ENCODE measurements around the gene TMEM181.
A peak's percentile ranks its signal among the peaks of the same experiment; 100 is the strongest.

TMEM181 gene

DNA sequence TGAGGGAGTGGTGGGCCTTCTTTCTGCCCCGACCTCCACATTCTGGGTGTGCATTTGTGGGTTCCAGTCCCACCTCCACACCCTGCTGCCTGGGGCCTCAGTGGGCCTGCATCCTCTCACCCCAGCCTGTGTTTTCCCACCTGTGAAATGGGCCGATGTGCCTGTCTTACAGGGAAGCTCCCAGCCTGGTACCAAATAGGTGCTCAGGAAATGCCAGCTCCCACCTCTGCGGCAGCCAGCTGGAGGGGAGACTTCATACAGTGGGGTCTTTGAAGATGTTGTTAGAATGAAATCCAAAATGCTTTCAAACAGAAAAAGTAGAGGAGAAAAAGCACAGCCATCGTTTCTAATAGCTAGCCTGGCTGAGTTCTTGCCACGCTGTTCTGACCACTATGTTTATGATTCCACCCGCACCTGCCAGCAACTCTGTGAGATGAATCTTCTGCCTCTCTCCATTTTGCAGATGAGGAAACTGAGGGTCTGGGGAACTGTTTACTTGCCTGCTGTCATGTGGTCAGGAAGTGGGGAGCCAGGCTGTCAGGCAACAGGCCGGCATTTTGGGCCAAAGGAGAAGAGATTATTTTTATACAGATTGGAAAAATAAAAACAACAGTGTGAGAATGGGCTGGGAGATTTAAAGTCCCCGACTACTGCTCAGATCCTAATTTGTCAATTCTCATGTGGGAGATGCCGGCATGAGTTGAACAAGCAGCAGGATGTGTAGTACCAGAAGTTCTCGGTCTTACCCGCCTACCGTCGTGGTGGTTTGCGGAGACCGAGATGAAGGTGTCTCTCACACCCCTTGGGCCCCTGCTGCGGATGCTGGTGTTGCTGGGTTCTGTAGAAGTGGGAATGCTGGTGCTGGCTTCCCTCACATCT lies 4.6 kb downstream of the TMEM181 start:
- DNase-seq (ENCODE audit: extremely low read depth, low read depth), result no peak
- H3K4me3 ChIP-seq (replicated peaks; ENCODE audit: low read depth, low read length), result no peak overlapping the region
- TF ChIP-seq, protein P1, sequence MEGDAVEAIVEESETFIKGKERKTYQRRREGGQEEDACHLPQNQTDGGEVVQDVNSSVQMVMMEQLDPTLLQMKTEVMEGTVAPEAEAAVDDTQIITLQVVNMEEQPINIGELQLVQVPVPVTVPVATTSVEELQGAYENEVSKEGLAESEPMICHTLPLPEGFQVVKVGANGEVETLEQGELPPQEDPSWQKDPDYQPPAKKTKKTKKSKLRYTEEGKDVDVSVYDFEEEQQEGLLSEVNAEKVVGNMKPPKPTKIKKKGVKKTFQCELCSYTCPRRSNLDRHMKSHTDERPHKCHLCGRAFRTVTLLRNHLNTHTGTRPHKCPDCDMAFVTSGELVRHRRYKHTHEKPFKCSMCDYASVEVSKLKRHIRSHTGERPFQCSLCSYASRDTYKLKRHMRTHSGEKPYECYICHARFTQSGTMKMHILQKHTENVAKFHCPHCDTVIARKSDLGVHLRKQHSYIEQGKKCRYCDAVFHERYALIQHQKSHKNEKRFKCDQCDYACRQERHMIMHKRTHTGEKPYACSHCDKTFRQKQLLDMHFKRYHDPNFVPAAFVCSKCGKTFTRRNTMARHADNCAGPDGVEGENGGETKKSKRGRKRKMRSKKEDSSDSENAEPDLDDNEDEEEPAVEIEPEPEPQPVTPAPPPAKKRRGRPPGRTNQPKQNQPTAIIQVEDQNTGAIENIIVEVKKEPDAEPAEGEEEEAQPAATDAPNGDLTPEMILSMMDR (IDR thresholded peaks at IDR 0.05; ENCODE audit: low read depth, low read length, missing control alignments), result no peak

DNA sequence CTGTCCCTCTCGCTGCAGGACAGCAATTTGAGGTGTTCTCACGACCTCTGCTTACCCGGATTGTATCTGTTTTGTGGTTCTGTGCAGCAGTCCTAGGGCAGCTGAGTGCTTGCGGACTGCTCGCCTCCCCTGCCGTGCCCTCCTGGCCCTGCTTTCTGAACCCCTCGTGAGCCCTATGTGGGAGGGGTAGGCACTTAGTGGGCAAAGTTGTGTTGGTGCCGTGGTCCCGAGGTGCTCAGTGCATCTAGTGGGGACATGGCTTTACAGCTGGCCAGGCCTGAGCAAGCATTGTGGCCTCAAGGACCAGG lies 5.2 kb downstream of the TMEM181 start:
- H3K4me3 ChIP-seq (replicated peaks; ENCODE audit: low read depth, low read length), result no peak overlapping the region
- TF ChIP-seq, protein P1 (IDR thresholded peaks at IDR 0.05; ENCODE audit: low read depth, low read length, missing control alignments), result no peak
- DNase-seq (ENCODE audit: extremely low read depth, low read depth), result no peak

DNA sequence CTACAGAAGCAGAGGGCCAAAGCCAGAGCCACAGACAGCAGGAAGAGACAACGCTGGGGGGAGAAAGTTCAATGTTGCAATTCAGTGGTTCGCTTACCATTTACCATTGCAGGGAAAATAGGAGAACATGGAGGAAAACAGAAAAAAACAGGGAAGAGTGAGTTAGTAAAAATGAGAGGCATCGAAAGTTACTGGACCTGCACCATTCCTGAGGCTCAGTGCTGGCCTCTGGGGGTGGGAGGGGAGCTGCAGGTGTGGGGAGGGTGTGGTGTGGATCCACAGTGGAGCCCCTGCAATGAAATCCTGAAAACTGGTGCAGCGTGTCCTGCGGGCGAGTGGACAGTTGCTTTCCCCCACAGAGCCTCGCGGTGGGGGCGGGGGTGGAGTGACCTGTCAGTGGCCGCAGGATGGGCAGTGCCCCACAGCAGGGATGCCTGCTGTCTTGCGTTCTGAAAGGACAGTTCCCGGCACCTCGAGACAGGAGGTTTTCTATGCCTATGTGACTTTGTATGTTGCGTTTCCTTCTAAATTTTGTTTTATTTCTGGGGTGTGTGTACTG lies 5.7 kb downstream of the TMEM181 start:
- TF ChIP-seq, protein P1 (IDR thresholded peaks at IDR 0.05; ENCODE audit: low read depth, low read length, missing control alignments), result peak; percentile 7
- no peak overlapping the region for H3K4me3 ChIP-seq (replicated peaks; ENCODE audit: low read depth, low read length)
- no peak for DNase-seq (ENCODE audit: extremely low read depth, low read depth)

DNA sequence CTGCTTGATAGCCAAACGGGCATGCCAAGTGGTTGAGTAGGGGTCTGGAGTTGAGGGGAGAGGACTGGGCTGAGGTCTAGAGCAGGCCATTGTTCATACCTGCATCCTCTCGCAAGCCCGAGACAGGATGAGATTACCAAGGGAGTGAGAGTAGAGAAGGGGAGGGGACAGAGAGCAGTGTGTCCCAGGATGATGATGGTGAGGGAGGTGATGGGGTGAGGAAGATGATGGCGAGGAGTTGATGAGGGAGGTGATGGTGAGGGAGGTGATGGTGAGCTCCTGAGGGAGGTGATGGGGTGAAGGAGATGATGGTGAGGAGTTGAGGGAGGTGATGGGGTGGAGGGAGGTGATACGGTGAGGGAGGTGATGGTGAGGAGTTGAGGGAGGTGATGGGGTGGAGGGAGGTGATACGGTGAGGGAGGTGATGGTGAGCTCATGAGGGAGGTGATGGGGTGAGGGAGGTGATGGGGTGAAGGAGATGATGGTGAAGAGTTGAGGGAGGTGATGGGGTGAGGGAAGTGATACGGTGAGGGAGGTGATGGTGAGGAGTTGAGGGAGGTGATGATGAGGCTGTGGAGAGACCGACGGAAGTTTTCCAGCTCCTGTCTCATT lies 6.4 kb downstream of the TMEM181 start:
- no peak for DNase-seq (ENCODE audit: extremely low read depth, low read depth)
- TF ChIP-seq, protein P1 (IDR thresholded peaks at IDR 0.05; ENCODE audit: low read depth, low read length, missing control alignments), result no peak
- H3K4me3 ChIP-seq (replicated peaks; ENCODE audit: low read depth, low read length), result no peak overlapping the region

DNA sequence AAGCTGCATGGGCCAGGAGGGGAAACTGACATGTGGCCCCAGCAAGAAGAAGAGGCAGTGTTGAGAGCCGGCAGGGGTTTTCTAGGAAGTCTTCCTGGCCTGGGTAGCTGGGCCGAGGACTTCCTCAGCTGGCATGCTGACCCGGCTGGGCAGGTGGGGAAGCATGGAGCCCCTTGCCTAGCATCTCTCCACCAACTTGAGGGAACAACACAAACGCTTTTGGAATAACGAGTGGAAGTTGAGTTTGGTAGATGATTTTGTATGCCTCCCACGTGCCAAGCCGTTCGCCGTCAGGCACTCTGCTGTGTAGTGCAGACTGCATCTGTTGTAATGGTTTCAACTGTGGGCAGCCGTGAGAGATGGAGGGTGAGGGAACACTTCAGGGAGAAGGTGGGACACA lies 7.3 kb downstream of the TMEM181 start:
- DNase-seq (ENCODE audit: extremely low read depth, low read depth), result no peak
- TF ChIP-seq, protein P1 (IDR thresholded peaks at IDR 0.05; ENCODE audit: low read depth, low read length, missing control alignments), result no peak
- no peak overlapping the region for H3K4me3 ChIP-seq (replicated peaks; ENCODE audit: low read depth, low read length)

DNA sequence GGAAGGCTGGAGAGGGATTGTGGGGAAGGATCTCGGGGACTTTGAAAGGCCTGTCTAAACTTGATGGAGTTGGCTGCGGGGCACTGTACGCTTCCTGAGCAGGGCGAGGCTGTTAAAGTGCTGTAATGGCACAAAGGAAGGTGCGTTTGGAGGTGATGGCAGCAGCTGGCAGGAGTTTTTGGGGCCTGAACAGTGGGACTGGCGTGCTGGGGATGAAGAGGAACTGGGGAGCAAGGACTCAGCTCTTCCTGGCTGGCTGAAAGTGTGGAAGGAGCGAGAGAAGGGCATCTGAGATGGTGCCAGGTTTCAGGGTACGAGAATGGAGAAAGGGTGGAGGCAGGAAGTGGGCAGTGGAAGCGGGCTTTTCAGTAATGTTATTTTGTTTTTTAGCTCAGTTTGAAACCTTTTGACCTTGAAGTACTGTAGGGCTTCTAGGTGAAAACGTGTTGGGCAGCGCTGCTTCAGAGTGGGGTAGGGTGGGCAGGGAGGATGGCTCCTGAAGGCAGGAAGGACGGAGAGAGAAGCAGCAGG lies 8.0 kb downstream of the TMEM181 start:
- TF ChIP-seq, protein P1 (IDR thresholded peaks at IDR 0.05; ENCODE audit: low read depth, low read length, missing control alignments), result no peak
- DNase-seq (ENCODE audit: extremely low read depth, low read depth), result no peak
- no peak overlapping the region for H3K4me3 ChIP-seq (replicated peaks; ENCODE audit: low read depth, low read length)
